ENCODE data around the gene NKX2-4.

Gene NKX2-4

GRCh38 chr20:21411725-21412124 lies 14.4 kb upstream of the NKX2-4 start:
- CTCF ChIA-PET, result no interaction called here
- TF ChIP-seq ZNF384 (IDR thresholded peaks at IDR 0.05) (no peak), CTBP1 (IDR thresholded peaks at IDR 0.05; ENCODE audit: borderline replicate concordance) (no peak), BHLHE40 (IDR thresholded peaks at IDR 0.05; ENCODE audit: borderline replicate concordance) (no peak), SUZ12 (IDR thresholded peaks at IDR 0.05) (no peak), SP1 (IDR thresholded peaks at IDR 0.05) (no peak), HDGF (IDR thresholded peaks at IDR 0.05; ENCODE audit: borderline replicate concordance) (no peak), FOXK2 (IDR thresholded peaks at IDR 0.05) (no peak), NFRKB (IDR thresholded peaks at IDR 0.05) (no peak), PKNOX1 (IDR thresholded peaks at IDR 0.05) (no peak), FOXM1 (IDR thresholded peaks at IDR 0.05; ENCODE audit: borderline replicate concordance) (no peak), LEF1 (IDR thresholded peaks at IDR 0.05; ENCODE audit: borderline replicate concordance) (no peak), L3MBTL2 (conservative IDR thresholded peaks at IDR 0.05) (no peak), TARDBP (IDR thresholded peaks at IDR 0.05) (no peak), ARNT (IDR thresholded peaks at IDR 0.05) (no peak)
- DNase-seq (ENCODE audit: extremely low spot score), result no peak
- POLR2A ChIA-PET, result no interaction called here

GRCh38 chr20:21399005-21399475 lies 1.7 kb upstream of the NKX2-4 start:
- CTCF ChIA-PET, result no interaction called here
- POLR2A ChIA-PET, result no interaction called here

GRCh38 chr20:21398109-21399004 lies 1.0 kb upstream of the NKX2-4 start:
- CTCF ChIA-PET, result no interaction called here
- POLR2A ChIA-PET, result no interaction called here
- DNase-seq (ENCODE audit: extremely low spot score), result no peak
- TF ChIP-seq ELF4 (IDR thresholded peaks at IDR 0.05) (no peak), FOXM1 (IDR thresholded peaks at IDR 0.05; ENCODE audit: borderline replicate concordance) (no peak), ZNF384 (IDR thresholded peaks at IDR 0.05) (no peak), SUZ12 (IDR thresholded peaks at IDR 0.05) (no peak), CTBP1 (IDR thresholded peaks at IDR 0.05; ENCODE audit: borderline replicate concordance) (no peak), TARDBP (IDR thresholded peaks at IDR 0.05) (no peak), HDGF (IDR thresholded peaks at IDR 0.05; ENCODE audit: borderline replicate concordance) (no peak), NFRKB (IDR thresholded peaks at IDR 0.05) (no peak), SP1 (IDR thresholded peaks at IDR 0.05) (no peak)

More at GRCh38 chr20:21399005-21399475, 1.7 kb upstream of the NKX2-4 start:
- DNase-seq (ENCODE audit: extremely low spot score), result no peak
- TF ChIP-seq HDGF (IDR thresholded peaks at IDR 0.05; ENCODE audit: borderline replicate concordance), result no peak
- TF ChIP-seq LEF1 (IDR thresholded peaks at IDR 0.05; ENCODE audit: borderline replicate concordance), result no peak
- TF ChIP-seq L3MBTL2 (conservative IDR thresholded peaks at IDR 0.05), result no peak
- no peak for TF ChIP-seq PKNOX1 (IDR thresholded peaks at IDR 0.05)
- no peak for TF ChIP-seq NFRKB (IDR thresholded peaks at IDR 0.05)
- TF ChIP-seq TARDBP (IDR thresholded peaks at IDR 0.05), result no peak
- TF ChIP-seq FOXK2 (IDR thresholded peaks at IDR 0.05), result no peak
- TF ChIP-seq ARNT (IDR thresholded peaks at IDR 0.05), result no peak
- no peak for TF ChIP-seq SP1 (IDR thresholded peaks at IDR 0.05)
- TF ChIP-seq FOXM1 (IDR thresholded peaks at IDR 0.05; ENCODE audit: borderline replicate concordance), result no peak
- no peak for TF ChIP-seq BHLHE40 (IDR thresholded peaks at IDR 0.05; ENCODE audit: borderline replicate concordance)
- TF ChIP-seq SUZ12 (IDR thresholded peaks at IDR 0.05), result no peak
- TF ChIP-seq ZNF384 (IDR thresholded peaks at IDR 0.05), result no peak
- TF ChIP-seq CTBP1 (IDR thresholded peaks at IDR 0.05; ENCODE audit: borderline replicate concordance), result no peak
- no peak for TF ChIP-seq ELF4 (IDR thresholded peaks at IDR 0.05)
- TF ChIP-seq FOXA1 (IDR thresholded peaks at IDR 0.05), result no peak

- peak; percentile 40 for DNase-seq (ENCODE audit: extremely low spot score)
- TF ChIP-seq HDGF (IDR thresholded peaks at IDR 0.05; ENCODE audit: borderline replicate concordance), result no peak
- TF ChIP-seq ARNT (IDR thresholded peaks at IDR 0.05), result peak; percentile 57
- CTCF ChIA-PET, result no interaction called here
- POLR2A ChIA-PET, result interaction anchor here (1.1 kb wide), 1 partner anchor 33 kb away, joined by 3 read pairs; no protein-coding TSS in a partner anchor
Measured at GRCh38 chr20:21396599-21397340, 556 bp downstream of the NKX2-4 start.

GRCh38 chr20:21395666-21396598 lies 1.4 kb downstream of the NKX2-4 start:
- no peak for TF ChIP-seq ZNF384 (IDR thresholded peaks at IDR 0.05)
- POLR2A ChIA-PET, result interaction anchor here (1.1 kb wide), 1 partner anchor 32 kb away, joined by 3 read pairs; no protein-coding TSS in a partner anchor
- CTCF ChIA-PET, result no interaction called here
- no peak for DNase-seq (ENCODE audit: extremely low spot score)
